Measurements from ENCODE around the gene SMPX. TPM values are rescaled to one million over a fixed set of nuclear protein-coding genes. Genes with fewer than 3 reads are reported as not detected.

The SMPX gene
- total RNA-seq, 1 donor from 2014 or later: not detected

- H3K4me2 ChIP-seq (ENCODE audit: low read length): peak overlapping the region; percentile 62
- peak overlapping the region; percentile 70 for H3K27ac ChIP-seq (ENCODE audit: low read depth, low read length)
- Mint-ChIP-seq H3K9me3 (ENCODE audit: unreplicated experiment) (no peaks in the 10 kb centered on the region), H3K27ac (ENCODE audit: unreplicated experiment) (peak overlapping the region; percentile 55), H3K4me1 (ENCODE audit: low read depth, unreplicated experiment) (peaks cover 10% of the 10 kb centered on the region), H3K4me3 (ENCODE audit: unreplicated experiment) (no peak overlapping the region), H3K27me3 (ENCODE audit: low read depth, unreplicated experiment) (no peaks in the 10 kb centered on the region), H3K36me3 (ENCODE audit: low read depth, unreplicated experiment) (no peaks in the 10 kb centered on the region)
- no peaks in the 10 kb centered on the region for H3K9me3 ChIP-seq (ENCODE audit: insufficient read depth, low read depth, low read length)
- H3K9ac ChIP-seq (ENCODE audit: low read length): peak overlapping the region; percentile 22
- H3K27me3 ChIP-seq (ENCODE audit: insufficient read depth, low read length): no peaks in the 10 kb centered on the region
- DNase-seq (ENCODE audit: low read depth) (peak; percentile 76), FAIRE-seq (peak; percentile 97)
- H3K79me2 ChIP-seq (ENCODE audit: insufficient read depth, low read length): no peaks in the 10 kb centered on the region
- no peak overlapping the region for H3K4me3 ChIP-seq (ENCODE audit: insufficient read depth, low read depth, low read length)
- no peak overlapping the region for H2AFZ ChIP-seq (ENCODE audit: low read depth, low read length)
- H3K4me1 ChIP-seq (ENCODE audit: insufficient read depth, low read length): peaks cover 12% of the 10 kb centered on the region
- H4K20me1 ChIP-seq (ENCODE audit: insufficient read depth, low read length): no peaks in the 10 kb centered on the region
- no peak for TF ChIP-seq EZH2 (IDR thresholded peaks at IDR 0.05; ENCODE audit: insufficient read depth, low read length)
- TF ChIP-seq, protein P1, sequence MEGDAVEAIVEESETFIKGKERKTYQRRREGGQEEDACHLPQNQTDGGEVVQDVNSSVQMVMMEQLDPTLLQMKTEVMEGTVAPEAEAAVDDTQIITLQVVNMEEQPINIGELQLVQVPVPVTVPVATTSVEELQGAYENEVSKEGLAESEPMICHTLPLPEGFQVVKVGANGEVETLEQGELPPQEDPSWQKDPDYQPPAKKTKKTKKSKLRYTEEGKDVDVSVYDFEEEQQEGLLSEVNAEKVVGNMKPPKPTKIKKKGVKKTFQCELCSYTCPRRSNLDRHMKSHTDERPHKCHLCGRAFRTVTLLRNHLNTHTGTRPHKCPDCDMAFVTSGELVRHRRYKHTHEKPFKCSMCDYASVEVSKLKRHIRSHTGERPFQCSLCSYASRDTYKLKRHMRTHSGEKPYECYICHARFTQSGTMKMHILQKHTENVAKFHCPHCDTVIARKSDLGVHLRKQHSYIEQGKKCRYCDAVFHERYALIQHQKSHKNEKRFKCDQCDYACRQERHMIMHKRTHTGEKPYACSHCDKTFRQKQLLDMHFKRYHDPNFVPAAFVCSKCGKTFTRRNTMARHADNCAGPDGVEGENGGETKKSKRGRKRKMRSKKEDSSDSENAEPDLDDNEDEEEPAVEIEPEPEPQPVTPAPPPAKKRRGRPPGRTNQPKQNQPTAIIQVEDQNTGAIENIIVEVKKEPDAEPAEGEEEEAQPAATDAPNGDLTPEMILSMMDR (IDR thresholded peaks at IDR 0.05; ENCODE audit: insufficient read depth, low read depth, low read length): no peak
- H3K36me3 ChIP-seq (ENCODE audit: insufficient read depth, low read length): no peaks in the 10 kb centered on the region
Observed at GRCh38 chrX:21735038-21735767, 22.7 kb downstream of the SMPX start.

DNA sequence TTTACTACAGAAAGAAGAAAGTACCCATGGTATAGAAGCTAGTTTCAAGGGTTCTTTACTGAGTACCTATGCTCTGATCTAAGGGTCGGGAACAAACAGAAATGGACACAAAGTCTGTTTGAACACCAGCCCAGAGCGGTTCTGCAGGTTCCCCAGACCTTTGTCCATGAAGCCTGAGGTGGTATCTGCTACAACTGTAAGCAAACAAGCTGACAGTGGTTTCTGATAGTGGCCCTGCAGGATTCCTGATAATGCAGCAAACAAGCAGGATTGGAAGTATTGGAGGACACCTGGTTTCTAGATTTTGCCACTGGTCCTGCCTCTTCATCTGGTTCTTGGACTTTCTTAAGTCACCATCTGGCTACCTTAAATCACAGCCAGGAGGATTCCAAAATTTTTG is 23.7 kb downstream of the SMPX start:
- H3K27ac Mint-ChIP-seq (ENCODE audit: unreplicated experiment): no peak overlapping the region
- DNase-seq (ENCODE audit: low read depth) (no peak), FAIRE-seq (peak; percentile 32)
- TF ChIP-seq, protein P1 (IDR thresholded peaks at IDR 0.05; ENCODE audit: insufficient read depth, low read depth, low read length): no peak
- TF ChIP-seq EZH2 (IDR thresholded peaks at IDR 0.05; ENCODE audit: insufficient read depth, low read length): no peak
- Histone ChIP-seq H3K9me3 (ENCODE audit: insufficient read depth, low read depth, low read length) (no peaks in the 10 kb centered on the region), H3K27ac (ENCODE audit: low read depth, low read length) (peak overlapping the region; percentile 70), H3K4me2 (ENCODE audit: low read length) (peak overlapping the region; percentile 62), H3K27me3 (ENCODE audit: insufficient read depth, low read length) (no peaks in the 10 kb centered on the region), H2AFZ (ENCODE audit: low read depth, low read length) (no peak overlapping the region), H3K4me1 (ENCODE audit: insufficient read depth, low read length) (peaks cover 12% of the 10 kb centered on the region), H3K9ac (ENCODE audit: low read length) (no peak overlapping the region), H4K20me1 (ENCODE audit: insufficient read depth, low read length) (no peaks in the 10 kb centered on the region), H3K79me2 (ENCODE audit: insufficient read depth, low read length) (no peaks in the 10 kb centered on the region), H3K4me3 (ENCODE audit: insufficient read depth, low read depth, low read length) (no peak overlapping the region), H3K36me3 (ENCODE audit: insufficient read depth, low read length) (no peaks in the 10 kb centered on the region)
- no peak overlapping the region for H3K4me3 Mint-ChIP-seq (ENCODE audit: unreplicated experiment)
- peaks cover 10% of the 10 kb centered on the region for H3K4me1 Mint-ChIP-seq (ENCODE audit: low read depth, unreplicated experiment)
- no peaks in the 10 kb centered on the region for H3K27me3 Mint-ChIP-seq (ENCODE audit: low read depth, unreplicated experiment)
- H3K36me3 Mint-ChIP-seq (ENCODE audit: low read depth, unreplicated experiment): no peaks in the 10 kb centered on the region
- no peaks in the 10 kb centered on the region for H3K9me3 Mint-ChIP-seq (ENCODE audit: unreplicated experiment)

DNA sequence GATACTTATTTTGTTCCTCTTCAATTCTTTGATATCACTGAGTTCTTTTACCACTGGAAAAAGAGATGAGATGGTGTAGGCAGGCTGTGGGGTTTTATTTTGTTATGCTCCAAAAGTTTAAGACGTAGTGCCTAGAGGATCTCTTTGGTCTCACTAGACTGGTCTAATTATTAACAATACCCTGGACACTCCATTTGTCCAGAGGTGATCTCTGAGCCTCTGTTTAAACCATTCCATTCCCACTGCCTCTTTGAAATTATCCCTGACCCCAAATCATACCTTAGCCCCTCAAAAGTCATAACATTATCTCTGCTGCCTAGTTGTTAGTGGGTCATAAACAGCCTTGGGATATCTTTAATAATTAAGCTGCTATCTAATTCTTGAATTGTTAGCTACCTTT is 24.2 kb downstream of the SMPX start:
- H3K27me3 Mint-ChIP-seq (ENCODE audit: low read depth, unreplicated experiment): no peaks in the 10 kb centered on the region
- H3K9me3 Mint-ChIP-seq (ENCODE audit: unreplicated experiment): no peaks in the 10 kb centered on the region
- H3K9ac ChIP-seq (ENCODE audit: low read length): no peak overlapping the region
- H3K4me1 ChIP-seq (ENCODE audit: insufficient read depth, low read length): peaks cover 12% of the 10 kb centered on the region
- H2AFZ ChIP-seq (ENCODE audit: low read depth, low read length): no peak overlapping the region
- H3K4me3 ChIP-seq (ENCODE audit: insufficient read depth, low read depth, low read length): no peak overlapping the region
- TF ChIP-seq EZH2 (IDR thresholded peaks at IDR 0.05; ENCODE audit: insufficient read depth, low read length): no peak
- TF ChIP-seq, protein P1 (IDR thresholded peaks at IDR 0.05; ENCODE audit: insufficient read depth, low read depth, low read length): no peak
- no peak overlapping the region for H3K27ac Mint-ChIP-seq (ENCODE audit: unreplicated experiment)
- H3K27me3 ChIP-seq (ENCODE audit: insufficient read depth, low read length): no peaks in the 10 kb centered on the region
- FAIRE-seq (no peak), DNase-seq (ENCODE audit: low read depth) (no peak)
- no peaks in the 10 kb centered on the region for H3K9me3 ChIP-seq (ENCODE audit: insufficient read depth, low read depth, low read length)
- H3K36me3 ChIP-seq (ENCODE audit: insufficient read depth, low read length): no peaks in the 10 kb centered on the region
- H3K36me3 Mint-ChIP-seq (ENCODE audit: low read depth, unreplicated experiment): no peaks in the 10 kb centered on the region
- H3K4me3 Mint-ChIP-seq (ENCODE audit: unreplicated experiment): no peak overlapping the region
- H3K4me2 ChIP-seq (ENCODE audit: low read length): no peak overlapping the region
- no peaks in the 10 kb centered on the region for H3K79me2 ChIP-seq (ENCODE audit: insufficient read depth, low read length)
- peaks cover 10% of the 10 kb centered on the region for H3K4me1 Mint-ChIP-seq (ENCODE audit: low read depth, unreplicated experiment)
- no peak overlapping the region for H3K27ac ChIP-seq (ENCODE audit: low read depth, low read length)
- H4K20me1 ChIP-seq (ENCODE audit: insufficient read depth, low read length): no peaks in the 10 kb centered on the region
